HCT116 (cell line): ENCODE measurements around the gene PACRG. TPM values are rescaled to one million over a fixed set of nuclear protein-coding genes. Genes with fewer than 3 reads are reported as not detected.

Source experiments
- ATAC-seq: fragments of 200-7000 bp; cut with Tn5 transposase; 2 replicates; pipeline ENCODE4 v1.9.1; 2020; ENCODE audit warnings: mild to moderate bottlenecking, moderate library complexity
- BruUV-seq: library from RNA; stranded (reverse); fragments of 400-500 nt; replicated peaks from 2 replicates; lab custom pipeline; 2021; lab: Mats Ljungman, UMichigan
- CTCF ChIA-PET: fragments of 300-600 bp; sonication (Branson Sonifier 250); formaldehyde crosslinking; loops from one replicate; lab custom pipeline; 2021; ENCODE audit warnings: antibody characterized with exemption; lab: Charles Lee
- POLR2A ChIA-PET: fragments of 300-600, 350-600 bp; sonication (Branson Sonifier 250); formaldehyde crosslinking; loops from one replicate; lab custom pipeline; 2021; ENCODE audit warnings: antibody characterized with exemption; lab: Charles Lee
- RAD21 ChIA-PET, 2 experiments: fragments of 300-600 bp; sonication (Branson Sonifier 250); formaldehyde crosslinking; loops; one replicate each; lab custom pipeline; 2023; ENCODE audit warnings: low total read pairs in 2 of 2; ENCODE audit not compliant: uncharacterized antibody in 2 of 2, unreplicated experiment in 2 of 2, low non-redundant PET in 1 of 2; lab: Charles Lee
- DNase-seq: peaks from one replicate; pipeline ENCODE4 v3.0.0-alpha.2; 2010; ENCODE audit warnings: low read depth, low spot score
- H2AFZ ChIP-seq: fragments of 200-600 bp; shearing (Covaris generic), sonication (generic); 2 replicates; pipeline ENCODE4 v1.6.1; 2017; ENCODE audit warnings: low read depth, mixed run types, mixed read lengths, antibody characterized with exemption, low read length; ENCODE audit not compliant: poor library complexity, severe bottlenecking
- H3K27ac ChIP-seq: 2 replicates; pipeline ENCODE4 v1.5.1; 2012; ENCODE audit warnings: low read depth, low read length
- H3K27me3 ChIP-seq: fragments of 200-600 bp; sonication (generic); 2 replicates; pipeline ENCODE4 v1.6.1; 2016; ENCODE audit warnings: mixed run types, low read length, mixed read lengths; ENCODE audit not compliant: insufficient read depth
- H3K36me3 ChIP-seq, 2 experiments: fragments of 200-500 bp in 1 of 2; fragments of 200-600 bp in 1 of 2; sonication (Bioruptor generic) in 1 of 2; sonication (generic) in 1 of 2; 2 replicates each; pipeline versions ENCODE4 v1.5.1 to v1.6.1; 2014 to 2016; ENCODE audit warnings: low read length in 2 of 2, inconsistent platforms in 1 of 2, mixed read lengths in 1 of 2, mixed run types in 1 of 2; ENCODE audit not compliant: insufficient read depth in 2 of 2, control insufficient read depth in 1 of 2
- H3K4me1 ChIP-seq, 2 experiments: fragments of 200-600 bp in 1 of 2; sonication (generic) in 1 of 2; 2 replicates each; pipeline versions ENCODE4 v1.5.1 to v1.6.1; 2012 to 2017; ENCODE audit warnings: low read length in 2 of 2, inconsistent platforms in 1 of 2, mild to moderate bottlenecking in 1 of 2, mixed read lengths in 1 of 2, mixed run types in 1 of 2, moderate library complexity in 1 of 2; ENCODE audit not compliant: insufficient read depth in 2 of 2, control insufficient read depth in 1 of 2
- H3K4me2 ChIP-seq: fragments of 200-600 bp; sonication (generic); 2 replicates; pipeline ENCODE4 v1.6.1; 2017; ENCODE audit warnings: mixed run types, low read length, mixed read lengths
- H3K4me3 ChIP-seq, 2 experiments: fragments of 200-600 bp in 1 of 2; sonication (generic) in 1 of 2; replicated peaks in 1 of 2; 2 replicates each; pipeline ENCODE4 v1.5.1; 2011 to 2016; ENCODE audit warnings: low read length in 2 of 2, control low read depth in 1 of 2, low read depth in 1 of 2, mild to moderate bottlenecking in 1 of 2, mixed read lengths in 1 of 2, mixed run types in 1 of 2
- H3K79me2 ChIP-seq: fragments of 200-600 bp; sonication (generic); 2 replicates; pipeline ENCODE4 v1.6.1; 2017; ENCODE audit warnings: mild to moderate bottlenecking, mixed run types, low read length, moderate library complexity, mixed read lengths; ENCODE audit not compliant: insufficient read depth
- H3K9ac ChIP-seq: fragments of 200-600 bp; sonication (generic); 2 replicates; pipeline ENCODE4 v1.6.1; 2016; ENCODE audit warnings: low read length, mixed read lengths
- H3K9me2 ChIP-seq: fragments of 200-600 bp; sonication (generic), shearing (Covaris generic); 2 replicates; pipeline ENCODE4 v1.6.1; 2017; ENCODE audit warnings: mixed run types, mild to moderate bottlenecking, moderate library complexity; ENCODE audit not compliant: insufficient read depth
- H3K9me3 ChIP-seq, 2 experiments: fragments of 200-500 bp in 1 of 2; fragments of 200-600 bp in 1 of 2; sonication (Bioruptor generic) in 1 of 2; sonication (generic) in 1 of 2; 2 replicates each; pipeline ENCODE4 v1.6.1; 2014 to 2017; ENCODE audit warnings: low read length in 2 of 2, mixed read lengths in 2 of 2, inconsistent platforms in 1 of 2, low read depth in 1 of 2, mild to moderate bottlenecking in 1 of 2, mixed run types in 1 of 2, moderate library complexity in 1 of 2; ENCODE audit not compliant: control insufficient read depth in 1 of 2, insufficient read depth in 1 of 2
- H4K20me1 ChIP-seq: fragments of 200-600 bp; sonication (generic), shearing (Covaris generic); 2 replicates; pipeline ENCODE4 v1.6.1; 2017; ENCODE audit warnings: mixed run types, mild to moderate bottlenecking, moderate library complexity; ENCODE audit not compliant: insufficient read depth
- CBX3 ChIP-seq: IDR thresholded peaks from 2 replicates; pipeline ENCODE4 v1.6.1; 2012; ENCODE audit warnings: low read depth
- CEBPB ChIP-seq: IDR thresholded peaks from 2 replicates; pipeline ENCODE4 v1.6.1; 2012; ENCODE audit warnings: low read depth
- CTCF ChIP-seq, 3 experiments: fragments of 200-600 bp in 1 of 3; sonication (generic) in 1 of 3; IDR thresholded peaks in 2 of 3; conservative IDR thresholded peaks in 1 of 3; 2 replicates each; pipeline ENCODE4 v1.5.1; 2012 to 2017; ENCODE audit warnings: low read depth in 2 of 3, low read length in 2 of 3, antibody characterized with exemption in 1 of 3, borderline replicate concordance in 1 of 3, control low read depth in 1 of 3, mild to moderate bottlenecking in 1 of 3, mixed read lengths in 1 of 3, mixed run types in 1 of 3, moderate library complexity in 1 of 3; ENCODE audit not compliant: insufficient read depth in 1 of 3
- ELF1 ChIP-seq: IDR thresholded peaks from 2 replicates; pipeline ENCODE4 v1.6.1; 2012; ENCODE audit warnings: low read depth, borderline replicate concordance
- EZH2 ChIP-seq: fragments of 200-600 bp; sonication (generic); IDR thresholded peaks from 2 replicates; pipeline ENCODE4 v1.6.1; 2017; ENCODE audit warnings: antibody characterized with exemption, mixed run types
- EZH2phosphoT487 ChIP-seq: fragments of 200-600 bp; IDR thresholded peaks from 2 replicates; pipeline ENCODE4 v1.6.1; 2018; ENCODE audit warnings: antibody characterized with exemption, borderline replicate concordance
- FOSL1 ChIP-seq: IDR thresholded peaks from 2 replicates; pipeline ENCODE4 v1.6.1; 2012; ENCODE audit warnings: low read depth
- MAX ChIP-seq: IDR thresholded peaks from 2 replicates; pipeline ENCODE4 v1.6.1; 2012
- POLR2A ChIP-seq: IDR thresholded peaks from 2 replicates; pipeline ENCODE4 v1.7.0; 2011; ENCODE audit warnings: borderline replicate concordance; ENCODE audit not compliant: insufficient read depth, insufficient read length; ENCODE audit errors: extremely low read depth
- POLR2AphosphoS5 ChIP-seq: IDR thresholded peaks from 2 replicates; pipeline ENCODE4 v1.6.1; 2011; ENCODE audit warnings: mild to moderate bottlenecking, low read depth, low read length, moderate library complexity
- REST ChIP-seq: IDR thresholded peaks from 2 replicates; pipeline ENCODE4 v1.6.1; 2012; ENCODE audit warnings: low read depth
- SP1 ChIP-seq: IDR thresholded peaks from 2 replicates; pipeline ENCODE4 v1.6.1; 2012; ENCODE audit warnings: low read depth
- SRF ChIP-seq: IDR thresholded peaks from 2 replicates; pipeline ENCODE4 v1.6.1; 2012; ENCODE audit warnings: low read depth
- ZBTB33 ChIP-seq: IDR thresholded peaks from 2 replicates; pipeline ENCODE4 v1.6.1; 2011; ENCODE audit warnings: mild to moderate bottlenecking, low read length, moderate library complexity; ENCODE audit not compliant: insufficient replicate concordance; ENCODE audit errors: extremely low read depth
- ZFX ChIP-seq: fragments of 450-650 bp; IDR thresholded peaks from 2 replicates; pipeline ENCODE4 v1.6.1; 2017
- intact Hi-C: fragments of 100-400 bp; cut with micrococcal nuclease; formaldehyde crosslinking; loops from 2 replicates; pipeline ENCODE4 v1.10.0; 2022
- total RNA-seq: library from RNA; stranded (reverse); gene quantifications from one replicate; pipeline ENCODE4 v1.2.1, GENCODE V29; 2021; ENCODE audit not compliant: unreplicated experiment

The PACRG gene
- total RNA-seq, 1 experiment from 2014 or later: 0.71 TPM

GRCh38 chr6:163086624-163086920 lies 358.8 kb downstream of the PACRG start:
- no peaks in the 10 kb centered on the region for H3K79me2 ChIP-seq
- no peak for TF ChIP-seq FOSL1
- TF ChIP-seq CTCF (IDR thresholded peaks at IDR 0.05 in 2 of 3, conservative IDR thresholded peaks at IDR 0.05 in 1 of 3; ENCODE audit: borderline replicate concordance in 1 of 3, insufficient read depth in 1 of 3, low read depth in 2 of 3, low read length in 2 of 3): no peak
- no peak for TF ChIP-seq ELF1
- no peak for TF ChIP-seq ZFX
- TF ChIP-seq REST: no peak
- no peak for TF ChIP-seq SP1
- TF ChIP-seq MAX: no peak
- TF ChIP-seq EZH2phosphoT487: no peak
- no peak for TF ChIP-seq POLR2AphosphoS5
- no peak for TF ChIP-seq CEBPB
- TF ChIP-seq ZBTB33: no peak
- TF ChIP-seq POLR2A: no peak
- no peak for TF ChIP-seq SRF
- TF ChIP-seq EZH2: no peak
- no peak for TF ChIP-seq CBX3
- H3K9ac ChIP-seq: no peak overlapping the region
- H2AFZ ChIP-seq: no peak overlapping the region
- H3K36me3 ChIP-seq: no peaks in the 10 kb centered on the region
- no peak overlapping the region for H3K27ac ChIP-seq
- H3K9me3 ChIP-seq: 0 out of 4 replicates have a peak, but pooled peaks cover 0 to 5% of the 10 kb centered on the region in 2 experiments
- H3K4me2 ChIP-seq: no peak overlapping the region
- ATAC-seq (no peak), DNase-seq (no peak)
- no peaks in the 10 kb centered on the region for H3K9me2 ChIP-seq
- no peaks in the 10 kb centered on the region for H3K4me1 ChIP-seq
- no TSS peak for BruUV-seq
- CTCF ChIA-PET: no interaction called here
- no peaks in the 10 kb centered on the region for H3K27me3 ChIP-seq
- POLR2A ChIA-PET: no interaction called here
- intact Hi-C loops: no loop called here
- RAD21 ChIA-PET: no interaction called here
- H4K20me1 ChIP-seq: no peaks in the 10 kb centered on the region
- no peak overlapping the region for H3K4me3 ChIP-seq
